ENCODE measurements around the gene HSPG2.

HSPG2 gene

DNA sequence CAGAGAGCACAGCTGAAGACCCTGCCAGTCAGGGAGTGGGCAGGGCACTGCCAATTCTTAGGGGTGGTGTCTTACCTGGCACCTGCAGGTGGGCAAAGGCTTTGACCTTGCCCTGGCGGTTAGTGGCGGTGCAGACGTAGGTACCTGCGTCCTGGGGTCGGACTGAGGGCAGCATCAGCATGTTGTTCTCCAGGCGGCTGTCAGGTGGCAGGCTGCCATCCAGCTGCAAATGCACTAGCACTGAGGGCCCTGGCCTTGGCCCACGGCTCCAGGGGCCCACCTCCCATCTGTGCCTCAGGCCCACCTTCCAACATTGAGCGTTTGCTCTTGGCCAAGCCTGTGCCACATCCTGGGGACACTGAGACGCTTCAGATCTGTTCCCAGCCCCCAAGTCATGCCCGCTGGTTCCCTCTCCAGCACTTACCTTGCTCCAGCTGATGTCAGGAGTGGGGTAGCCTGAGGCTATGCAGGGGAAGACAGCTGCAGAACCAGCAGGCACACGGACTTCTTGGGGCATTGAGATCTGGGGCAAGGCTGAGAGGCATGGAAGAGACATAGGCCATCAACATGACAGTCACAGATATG lies 103.6 kb downstream of the HSPG2 start:
- H3K4me3 ChIP-seq (ENCODE audit: low read depth, low read length): no peak overlapping the region
- TF ChIP-seq CTCF (IDR thresholded peaks at IDR 0.05; ENCODE audit: insufficient read depth, low read length, missing control alignments): no peak
- POLR2A ChIA-PET: no interaction called here
- CTCF ChIA-PET: no interaction called here
- no peak for DNase-seq (ENCODE audit: low read depth, low spot score)

DNA sequence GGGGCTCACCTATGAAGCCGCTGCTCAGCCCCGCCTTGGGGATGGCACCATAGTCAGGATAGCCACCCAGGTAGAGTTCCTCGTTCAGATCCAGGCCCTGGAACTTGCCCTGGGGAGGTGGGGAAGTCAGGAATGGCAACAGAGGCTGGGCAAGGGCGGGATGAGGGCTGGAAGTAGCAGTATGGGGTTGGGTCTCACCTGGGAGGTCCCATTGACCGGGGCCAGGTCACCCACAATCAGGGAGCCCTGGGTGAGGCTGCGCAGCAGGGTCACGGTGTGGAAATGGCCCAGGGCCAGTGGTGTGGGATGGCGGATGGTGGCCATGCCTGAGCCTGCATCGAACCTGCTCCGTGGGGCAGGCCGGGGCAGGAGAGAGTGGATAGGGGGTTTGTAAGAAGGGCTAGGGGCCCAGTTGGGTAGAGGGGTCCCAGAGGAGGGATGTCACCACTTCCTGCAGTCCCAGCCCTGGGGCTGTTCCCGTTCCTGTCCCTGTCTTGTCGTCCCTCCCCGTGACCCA lies 105.6 kb downstream of the HSPG2 start:
- POLR2A ChIA-PET: no interaction called here
- CTCF ChIA-PET: no interaction called here
- H3K4me3 ChIP-seq (ENCODE audit: low read depth, low read length): no peak overlapping the region
- DNase-seq (ENCODE audit: low read depth, low spot score): no peak
- TF ChIP-seq CTCF (IDR thresholded peaks at IDR 0.05; ENCODE audit: insufficient read depth, low read length, missing control alignments): no peak

GRCh38 chr1:21830792-21831453 lies 106.2 kb downstream of the HSPG2 start:
- ChIA-PET CTCF (no interaction called here), POLR2A (no interaction called here)
- H3K4me3 ChIP-seq (ENCODE audit: low read depth, low read length): no peak overlapping the region
- no peak for DNase-seq (ENCODE audit: low read depth, low spot score)
- no peak for TF ChIP-seq CTCF (IDR thresholded peaks at IDR 0.05; ENCODE audit: insufficient read depth, low read length, missing control alignments)

- no peak overlapping the region for H3K4me3 ChIP-seq (ENCODE audit: low read depth, low read length)
- no peak for TF ChIP-seq CTCF (IDR thresholded peaks at IDR 0.05; ENCODE audit: insufficient read depth, low read length, missing control alignments)
- POLR2A ChIA-PET: no interaction called here
- no peak for DNase-seq (ENCODE audit: low read depth, low spot score)
- CTCF ChIA-PET: no interaction called here
These were observed 107.8 kb downstream of the HSPG2 start for GRCh38 chr1:21829294-21829693.

GRCh38 chr1:21828506-21829210 lies 108.5 kb downstream of the HSPG2 start:
- DNase-seq (ENCODE audit: low read depth, low spot score): no peak
- ChIA-PET CTCF (no interaction called here), POLR2A (no interaction called here)
- no peak for TF ChIP-seq CTCF (IDR thresholded peaks at IDR 0.05; ENCODE audit: insufficient read depth, low read length, missing control alignments)
- H3K4me3 ChIP-seq (ENCODE audit: low read depth, low read length): no peak overlapping the region

- ChIA-PET CTCF (no interaction called here), POLR2A (no interaction called here)
- no peak overlapping the region for H3K4me3 ChIP-seq (ENCODE audit: low read depth, low read length)
- TF ChIP-seq CTCF (IDR thresholded peaks at IDR 0.05; ENCODE audit: insufficient read depth, low read length, missing control alignments): no peak
- no peak for DNase-seq (ENCODE audit: low read depth, low spot score)
These were observed 109.0 kb downstream of the HSPG2 start for GRCh38 chr1:21828075-21828474.
